Upper lobe of left lung (tissue), 6 donors: ENCODE data around the gene KDM5A. TPM values are rescaled to one million over a fixed set of nuclear protein-coding genes. Genes with fewer than 3 reads are reported as not detected.
"Not testable (repeated sequence)": the region's sequence is repeated elsewhere in the genome, so short reads cannot be mapped to it uniquely, and the experiment has no call there.

Experiments
- ATAC-seq, 2 donors: fragments of 200-7000 bp; cut with Tn5 transposase; one replicate each; pipeline ENCODE4 v1.9.1; 2022; ENCODE audit warnings: mild to moderate bottlenecking in 2 of 2, moderate library complexity in 2 of 2; ENCODE audit not compliant: low FRiP score in 2 of 2
- DNase-seq, 2 donors: peaks; one replicate each; pipeline ENCODE4 v3.0.0-alpha.2; 2019 to 2020
- H3K27ac ChIP-seq, 4 donors: fragments of 200-600 bp; sonication (generic); one replicate each; pipeline ENCODE4 v1.5.1; 2016 to 2019
- H3K27me3 ChIP-seq, 4 donors: fragments of 200-600 bp; sonication (generic); one replicate each; pipeline ENCODE4 v1.5.1; 2017 to 2019
- H3K36me3 ChIP-seq, 4 donors: fragments of 200-600 bp; sonication (generic); one replicate each; pipeline ENCODE4 v1.5.1; 2016 to 2019
- H3K4me1 ChIP-seq, 4 donors: fragments of 200-600 bp; sonication (generic); one replicate each; pipeline ENCODE4 v1.5.1; 2018 to 2019
- H3K4me3 ChIP-seq, 4 donors: fragments of 200-600 bp; sonication (generic); one replicate each; pipeline ENCODE4 v1.5.1; 2017 to 2019; ENCODE audit warnings: mild to moderate bottlenecking in 2 of 4, moderate library complexity in 1 of 4
- H3K9me3 ChIP-seq, 4 donors: fragments of 200-600 bp; sonication (generic); one replicate each; pipeline ENCODE4 v1.5.1; 2018 to 2019
- EP300 ChIP-seq, 4 donors: sonication (generic); formaldehyde crosslinking; IDR thresholded peaks; one replicate each; pipeline ENCODE4 v1.5.1; 2017; ENCODE audit warnings: antibody characterized with exemption in 4 of 4, control low read depth in 2 of 4
- POLR2A ChIP-seq, 4 donors: fragments of 450-650 bp; IDR thresholded peaks; one replicate each; pipeline ENCODE4 v1.5.1; 2016 to 2017; ENCODE audit warnings: antibody characterized with exemption in 4 of 4, mild to moderate bottlenecking in 2 of 4
- POLR2AphosphoS5 ChIP-seq, 2 donors: sonication (generic); formaldehyde crosslinking; IDR thresholded peaks; one replicate each; pipeline ENCODE4 v1.5.1; 2017; ENCODE audit warnings: antibody characterized with exemption in 2 of 2
- WGBS, 2 donors: methylation state at CpG; one replicate each; pipeline ENCODE4 v1.1.5; 2017 to 2018; 5-methylcytosine and 5-hydroxymethylcytosine counted together
- total RNA-seq, 6 donors: library from RNA; depleted of rRNA in 4 of 6; stranded (reverse); fragments of >200 nt in 4 of 6; gene quantifications; one replicate each; pipeline versions ENCODE4 v1.1.0 to v1.2.1, GENCODE V29; 2016 to 2021
- TF ChIP-seq, protein P1 (sequence below), 6 experiments: fragments of 450-650 bp in 4 of 6; fragments of 200-600 bp in 2 of 6; sonication (generic) in 2 of 6; IDR thresholded peaks; one replicate each; pipeline ENCODE4 v1.5.1; 2016 to 2019; ENCODE audit warnings: antibody characterized with exemption in 6 of 6
- donor health status: DM: no; HTN: no; CAD: no; lungs with moderate emphysema.
- donor health status: DM: no; HTN: yes; CAD: no; lungs with severe emphysema.

The KDM5A gene
- total RNA-seq, 6 donors from 2014 or later: 51.2 to 79.6 (median 60.1) TPM

DNA sequence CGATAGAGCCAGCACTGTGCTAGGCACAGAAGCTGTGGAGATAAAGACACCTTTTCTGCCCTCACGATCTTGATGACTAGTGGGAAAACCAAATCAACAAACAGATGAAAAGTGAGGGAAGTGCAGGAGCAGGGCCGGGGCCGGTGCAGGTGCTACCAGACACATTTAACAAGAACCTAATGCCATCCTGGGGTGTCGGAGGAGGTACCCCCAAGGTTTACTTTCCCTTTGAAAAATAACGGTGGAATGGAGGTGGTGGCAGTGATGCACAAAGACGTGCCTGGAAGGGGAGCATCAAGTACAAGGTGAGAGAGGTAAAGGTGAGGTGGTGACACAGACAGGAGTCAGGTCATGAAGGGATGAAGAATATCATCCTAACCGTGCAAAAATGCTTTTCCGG lies 148.6 kb downstream of the KDM5A start:
- ATAC-seq: no peak
- no peak overlapping the region for H3K4me3 ChIP-seq
- 88 to 91% methylated on average over 9 of the region's 9 CpGs for WGBS, 2 donors

DNA sequence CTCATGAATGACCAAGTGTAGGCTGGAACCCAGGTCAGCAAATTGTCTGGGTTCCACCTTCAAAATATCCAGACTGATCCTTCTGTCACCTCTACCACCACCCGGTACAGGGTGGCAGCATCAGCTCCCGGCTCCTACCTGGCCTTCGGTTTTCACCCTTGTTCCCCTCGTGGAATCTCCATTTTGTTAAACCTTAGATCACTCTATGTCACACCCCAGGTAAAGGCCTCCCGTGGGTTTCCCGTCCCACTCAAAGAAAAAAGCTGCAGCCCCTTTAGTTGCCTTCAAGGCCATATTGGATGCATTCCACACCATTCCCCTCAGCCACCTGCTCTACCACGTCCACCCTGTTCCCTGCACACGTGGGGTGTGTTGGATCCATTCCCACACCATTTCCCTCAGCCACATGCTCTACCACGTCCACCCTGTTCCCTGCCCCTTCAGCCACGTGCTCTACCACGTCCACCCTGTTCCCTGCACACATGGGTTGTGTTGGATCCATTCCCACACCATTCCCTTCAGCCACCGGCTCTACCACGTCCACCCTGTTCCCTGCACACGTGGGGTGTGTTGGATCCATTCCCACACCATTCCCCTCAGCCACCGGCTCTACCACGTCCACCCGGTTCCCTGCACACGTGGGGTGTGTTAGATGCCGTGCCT lies 150.3 kb downstream of the KDM5A start:
- Histone ChIP-seq H3K36me3 (no peaks in the 10 kb centered on the region), H3K4me3 (no peak overlapping the region), H3K27me3 (no peaks in the 10 kb centered on the region), H3K9me3 (peaks cover 0 to 23% (median 7%) of the 10 kb centered on the region in 4 donors), H3K4me1 (no peaks in the 10 kb centered on the region), H3K27ac (no peak overlapping the region)
- ATAC-seq (no peak), DNase-seq (no peak)
- 79 to 81% methylated on average over 19 of the region's 19 CpGs for WGBS, 2 donors
- no peak for TF ChIP-seq EP300 (IDR thresholded peaks at IDR 0.05)
- TF ChIP-seq POLR2A (IDR thresholded peaks at IDR 0.05): no peak
- TF ChIP-seq POLR2AphosphoS5 (IDR thresholded peaks at IDR 0.05): no peak
- TF ChIP-seq, protein P1, sequence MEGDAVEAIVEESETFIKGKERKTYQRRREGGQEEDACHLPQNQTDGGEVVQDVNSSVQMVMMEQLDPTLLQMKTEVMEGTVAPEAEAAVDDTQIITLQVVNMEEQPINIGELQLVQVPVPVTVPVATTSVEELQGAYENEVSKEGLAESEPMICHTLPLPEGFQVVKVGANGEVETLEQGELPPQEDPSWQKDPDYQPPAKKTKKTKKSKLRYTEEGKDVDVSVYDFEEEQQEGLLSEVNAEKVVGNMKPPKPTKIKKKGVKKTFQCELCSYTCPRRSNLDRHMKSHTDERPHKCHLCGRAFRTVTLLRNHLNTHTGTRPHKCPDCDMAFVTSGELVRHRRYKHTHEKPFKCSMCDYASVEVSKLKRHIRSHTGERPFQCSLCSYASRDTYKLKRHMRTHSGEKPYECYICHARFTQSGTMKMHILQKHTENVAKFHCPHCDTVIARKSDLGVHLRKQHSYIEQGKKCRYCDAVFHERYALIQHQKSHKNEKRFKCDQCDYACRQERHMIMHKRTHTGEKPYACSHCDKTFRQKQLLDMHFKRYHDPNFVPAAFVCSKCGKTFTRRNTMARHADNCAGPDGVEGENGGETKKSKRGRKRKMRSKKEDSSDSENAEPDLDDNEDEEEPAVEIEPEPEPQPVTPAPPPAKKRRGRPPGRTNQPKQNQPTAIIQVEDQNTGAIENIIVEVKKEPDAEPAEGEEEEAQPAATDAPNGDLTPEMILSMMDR (IDR thresholded peaks at IDR 0.05): no peak

More for the DNA sequence above, 148.6 kb downstream of the KDM5A start:
- TF ChIP-seq, protein P1 (IDR thresholded peaks at IDR 0.05): no peak
- no peak for TF ChIP-seq POLR2A (IDR thresholded peaks at IDR 0.05)
- TF ChIP-seq POLR2AphosphoS5 (IDR thresholded peaks at IDR 0.05): no peak
- no peak for TF ChIP-seq EP300 (IDR thresholded peaks at IDR 0.05)
- Histone ChIP-seq H3K36me3 (no peaks in the 10 kb centered on the region), H3K27me3 (no peaks in the 10 kb centered on the region), H3K27ac (no peak overlapping the region), H3K9me3 (peaks cover 0 to 16% (median 2%) of the 10 kb centered on the region in 4 donors), H3K4me1 (no peaks in the 10 kb centered on the region)
- no peak for DNase-seq

GRCh38 chr12:238116-238515 lies 151.0 kb downstream of the KDM5A start:
- no peak overlapping the region for H3K4me3 ChIP-seq
- H3K36me3 ChIP-seq: no peaks in the 10 kb centered on the region
- no peak for DNase-seq
- H3K9me3 ChIP-seq: peaks cover 0 to 23% (median 7%) of the 10 kb centered on the region in 4 donors
- H3K27me3 ChIP-seq: no peaks in the 10 kb centered on the region
- no peaks in the 10 kb centered on the region for H3K4me1 ChIP-seq
- ATAC-seq: no peak
- no peak overlapping the region for H3K27ac ChIP-seq
- TF ChIP-seq POLR2AphosphoS5 (IDR thresholded peaks at IDR 0.05) (no peak), POLR2A (IDR thresholded peaks at IDR 0.05) (no peak), EP300 (IDR thresholded peaks at IDR 0.05) (no peak)
- TF ChIP-seq, protein P1 (IDR thresholded peaks at IDR 0.05): no peak
- 85 to 88% methylated on average over 9 of the region's 9 CpGs for WGBS, 2 donors

DNA sequence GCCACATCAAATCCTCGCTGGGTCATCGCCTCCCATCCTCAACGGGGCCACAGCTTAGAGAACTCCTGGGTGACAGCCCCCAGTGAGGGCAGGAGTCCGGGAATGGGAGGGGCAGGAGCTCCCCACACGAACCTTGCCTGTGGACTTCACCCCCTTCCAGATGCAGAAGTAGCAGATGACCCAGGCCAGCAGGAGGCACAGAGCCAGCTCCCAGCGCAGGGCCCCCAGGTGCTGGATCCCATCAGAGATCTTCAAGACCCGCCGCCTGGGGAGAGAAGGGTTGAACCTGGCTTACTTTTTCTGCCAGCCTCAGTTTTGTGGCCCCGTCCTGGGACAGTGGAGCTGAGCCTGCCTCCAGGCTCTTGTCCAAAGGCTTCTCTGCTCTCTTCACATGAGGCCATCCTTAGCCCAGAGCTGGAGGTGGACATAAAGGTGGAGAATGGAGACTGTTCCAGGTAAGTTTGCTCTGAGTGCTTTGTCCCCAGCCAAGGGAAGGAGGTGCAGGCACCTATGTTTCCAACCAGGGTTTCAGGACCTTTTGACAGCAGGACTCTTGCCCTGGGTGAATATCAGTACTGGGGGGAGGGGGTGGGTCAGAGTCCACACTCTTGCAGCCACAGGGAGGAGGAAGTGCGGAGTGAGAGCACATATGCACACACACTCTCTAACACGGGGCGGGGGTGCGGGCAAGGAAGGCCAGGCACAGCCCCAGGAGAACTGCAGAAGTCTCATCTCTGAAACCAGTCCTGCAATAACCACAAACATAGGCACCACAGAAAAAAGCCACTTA lies 151.9 kb downstream of the KDM5A start:
- 91 to 94% methylated on average over 7 to 13 of the region's 13 CpGs for WGBS, 2 donors
- Histone ChIP-seq H3K27ac (no peak overlapping the region), H3K36me3 (no peaks in the 10 kb centered on the region), H3K4me3 (no peak overlapping the region), H3K27me3 (no peaks in the 10 kb centered on the region), H3K9me3 (peaks cover 0 to 23% (median 7%) of the 10 kb centered on the region in 4 donors), H3K4me1 (no peaks in the 10 kb centered on the region)
- ATAC-seq: peak in 1 of 2 donors; percentile 22
- TF ChIP-seq POLR2A (IDR thresholded peaks at IDR 0.05) (no peak), EP300 (IDR thresholded peaks at IDR 0.05) (no peak), POLR2AphosphoS5 (IDR thresholded peaks at IDR 0.05) (no peak)
- no peak for DNase-seq

- 74 to 89% methylated on average over 3 of the region's 3 CpGs for WGBS, 2 donors
- Histone ChIP-seq H3K9me3 (peaks cover 0 to 23% (median 7%) of the 10 kb centered on the region in 4 donors), H3K36me3 (no peaks in the 10 kb centered on the region), H3K4me1 (no peaks in the 10 kb centered on the region), H3K27me3 (no peaks in the 10 kb centered on the region), H3K27ac (no peak overlapping the region), H3K4me3 (no peak overlapping the region)
- DNase-seq (no peak), ATAC-seq (no peak)
- TF ChIP-seq POLR2AphosphoS5 (IDR thresholded peaks at IDR 0.05): no peak
Measured at GRCh38 chr12:236445-236844, 152.7 kb downstream of the KDM5A start.

GRCh38 chr12:235967-236366 lies 153.2 kb downstream of the KDM5A start:
- H3K27me3 ChIP-seq, H3K4me1 ChIP-seq, ATAC-seq, H3K4me3 ChIP-seq, H3K27ac ChIP-seq, DNase-seq, H3K36me3 ChIP-seq: not testable (repeated sequence)
- 81 to 88% methylated on average over 4 of the region's 4 CpGs for WGBS, 2 donors
- H3K9me3 ChIP-seq: peaks cover 0 to 23% (median 7%) of the 10 kb centered on the region in 4 donors
